Smooth muscle cell (in vitro differentiated cells): ENCODE data around the gene KCTD7. TPM values are rescaled to one million over a fixed set of nuclear protein-coding genes. Genes with fewer than 3 reads are reported as not detected.
"Not testable (repeated sequence)": the region's sequence is repeated elsewhere in the genome, so short reads cannot be mapped to it uniquely, and the experiment has no call there.

Source experiments
- DNase-seq: peaks from one replicate; lab custom pipeline; 2025; ENCODE audit not compliant: unreplicated experiment; lab: John Stamatoyannopoulos, UW
- H2AFZ ChIP-seq: fragments of 200-600 bp; sonication (generic); 2 replicates; pipeline ENCODE4 v1.6.0; 2016; ENCODE audit warnings: antibody characterized with exemption, low read depth, mild to moderate bottlenecking
- H3F3A ChIP-seq: fragments of 200-600 bp; sonication (generic); 2 replicates; pipeline ENCODE4 v1.6.0; 2017; ENCODE audit warnings: antibody characterized with exemption, low read depth
- H3K27ac ChIP-seq: fragments of 200-600 bp; sonication (generic); 2 replicates; pipeline ENCODE4 v1.5.1; 2016; ENCODE audit warnings: low read depth, mild to moderate bottlenecking
- H3K27me3 ChIP-seq: fragments of 200-600 bp; sonication (generic); 2 replicates; pipeline ENCODE4 v1.6.1; 2016; ENCODE audit warnings: low read depth, mild to moderate bottlenecking
- H3K36me3 ChIP-seq: fragments of 200-600 bp; sonication (generic); 2 replicates; pipeline ENCODE4 v1.5.1; 2016; ENCODE audit warnings: low read depth
- H3K4me1 ChIP-seq: fragments of 200-600 bp; sonication (generic); 2 replicates; pipeline ENCODE4 v1.5.1; 2016; ENCODE audit warnings: low read depth
- H3K4me2 ChIP-seq: fragments of 200-600 bp; sonication (generic); 2 replicates; pipeline ENCODE4 v1.6.0; 2016; ENCODE audit warnings: mild to moderate bottlenecking
- H3K4me3 ChIP-seq: fragments of 200-600 bp; sonication (generic); 2 replicates; pipeline ENCODE4 v1.5.1; 2016; ENCODE audit warnings: mild to moderate bottlenecking
- H3K79me2 ChIP-seq: fragments of 200-600 bp; sonication (generic); 2 replicates; pipeline ENCODE4 v1.6.0; 2016; ENCODE audit warnings: low read depth, mild to moderate bottlenecking
- H3K9ac ChIP-seq: fragments of 200-600 bp; sonication (generic); 2 replicates; pipeline ENCODE4 v1.6.0; 2016; ENCODE audit warnings: low read depth
- H3K9me3 ChIP-seq: fragments of 200-600 bp; sonication (generic); replicated peaks from 2 replicates; pipeline ENCODE4 v1.5.1; 2016; ENCODE audit warnings: low read depth
- H4K20me1 ChIP-seq: fragments of 200-600 bp; sonication (generic); 2 replicates; pipeline ENCODE4 v1.6.0; 2016; ENCODE audit warnings: low read depth
- CTCF ChIP-seq: fragments of 200-600 bp; sonication (generic); IDR thresholded peaks from 2 replicates; pipeline ENCODE4 v1.5.1; 2017; ENCODE audit warnings: borderline replicate concordance, mild to moderate bottlenecking, antibody characterized with exemption; ENCODE audit not compliant: insufficient read depth, poor library complexity, severe bottlenecking
- WGBS: methylation state at CpG from one replicate; pipeline ENCODE4 v1.1.7; 2016; ENCODE audit warnings: low lambda C conversion rate; 5-methylcytosine and 5-hydroxymethylcytosine counted together
- polyA plus RNA-seq: library from polyadenylated mRNA; unstranded; fragments of >200 nt; fragmentation: Nextera tagmentation; extraction: Ambion mirVana; gene quantifications from 2 replicates; pipeline ENCODE4 v1.2.1, GENCODE V29; 2016
- total RNA-seq: library from RNA; depleted of rRNA; stranded (reverse); fragments of >200 nt; gene quantifications from 2 replicates; pipeline ENCODE4 v1.2.3, GENCODE V29; 2014

KCTD7 gene
- total and polyA plus RNA-seq, 2 experiments from 2014 or later, result 3.9 to 6.3 TPM

GRCh38 chr7:66669496-66669895 is 40.8 kb downstream of the KCTD7 start:
- Histone ChIP-seq H4K20me1 (peaks cover 68% of the 10 kb centered on the region), H2AFZ (no peak overlapping the region), H3K4me3 (no peak overlapping the region), H3F3A (no peaks in the 10 kb centered on the region), H3K9ac (no peak overlapping the region), H3K4me2 (no peak overlapping the region), H3K27ac (no peak overlapping the region), H3K36me3 (no peaks in the 10 kb centered on the region), H3K4me1 (no peaks in the 10 kb centered on the region), H3K79me2 (peaks cover 9% of the 10 kb centered on the region), H3K9me3 (no peaks in the 10 kb centered on the region), H3K27me3 (no peaks in the 10 kb centered on the region)
- TF ChIP-seq CTCF, result no peak
- 96% methylated on average over 5 of the region's 5 CpGs for WGBS
- no peak for DNase-seq

- DNase-seq, result no peak
- no peaks in the 10 kb centered on the region for H3K4me1 ChIP-seq
- 96% methylated on average over 3 of the region's 3 CpGs for WGBS
- no peaks in the 10 kb centered on the region for H3K27me3 ChIP-seq
- no peaks in the 10 kb centered on the region for H3F3A ChIP-seq
- no peaks in the 10 kb centered on the region for H3K9me3 ChIP-seq
- H3K4me3 ChIP-seq, result no peak overlapping the region
- no peak overlapping the region for H3K4me2 ChIP-seq
- H3K9ac ChIP-seq, result no peak overlapping the region
- no peak overlapping the region for H3K27ac ChIP-seq
- peaks cover 10% of the 10 kb centered on the region for H3K79me2 ChIP-seq
- no peak overlapping the region for H2AFZ ChIP-seq
- no peak for TF ChIP-seq CTCF
- no peaks in the 10 kb centered on the region for H3K36me3 ChIP-seq
- H4K20me1 ChIP-seq, result peaks cover 67% of the 10 kb centered on the region
Measured at GRCh38 chr7:66671034-66671433, 42.4 kb downstream of the KCTD7 start.

- Histone ChIP-seq H4K20me1 (peaks cover 67% of the 10 kb centered on the region), H3K79me2 (peaks cover 12% of the 10 kb centered on the region)
- not testable (repeated sequence) for H3K27me3 ChIP-seq, H3F3A ChIP-seq, H3K4me1 ChIP-seq, H3K27ac ChIP-seq, H3K4me3 ChIP-seq, DNase-seq, H3K4me2 ChIP-seq, H3K9me3 ChIP-seq, H3K36me3 ChIP-seq, H3K9ac ChIP-seq, H2AFZ ChIP-seq
- 88% methylated on average over 2 of the region's 2 CpGs for WGBS
Measured at GRCh38 chr7:66671486-66671885, 42.8 kb downstream of the KCTD7 start.

- not testable (repeated sequence) for H3K4me1 ChIP-seq, H3K4me2 ChIP-seq, H3K4me3 ChIP-seq, H2AFZ ChIP-seq, H3F3A ChIP-seq, H3K36me3 ChIP-seq, H3K9me3 ChIP-seq, H3K27me3 ChIP-seq, DNase-seq, H3K9ac ChIP-seq
- Histone ChIP-seq H3K79me2 (peaks cover 15% of the 10 kb centered on the region), H4K20me1 (peaks cover 56% of the 10 kb centered on the region), H3K27ac (peak overlapping the region; percentile 77)
- 55% methylated on average over 4 of the region's 5 CpGs for WGBS
Measured at GRCh38 chr7:66672432-66673123, 43.9 kb downstream of the KCTD7 start.

- H2AFZ ChIP-seq, H3K4me3 ChIP-seq, H3K9me3 ChIP-seq, DNase-seq, H3K27me3 ChIP-seq, H3K36me3 ChIP-seq, H3F3A ChIP-seq, H3K4me1 ChIP-seq: not testable (repeated sequence)
- Histone ChIP-seq H3K4me2 (peak overlapping the region; percentile 68), H4K20me1 (peaks cover 52% of the 10 kb centered on the region), H3K9ac (peak overlapping the region; percentile 64), H3K27ac (peak overlapping the region; percentile 87), H3K79me2 (peaks cover 13% of the 10 kb centered on the region)
- 29% methylated on average over 5 of the region's 7 CpGs for WGBS
Measured at GRCh38 chr7:66673124-66673640, 44.5 kb downstream of the KCTD7 start.
